22Rv1 (cell line): ENCODE data around the gene BAHCC1.

Experiments
- H3K27ac ChIP-seq: fragments of 450-650 bp; 2 replicates; pipeline ENCODE4 v1.5.1; 2017
- ZFX ChIP-seq: fragments of 450-650 bp; IDR thresholded peaks from 2 replicates; pipeline ENCODE4 v1.6.1; 2017; ENCODE audit warnings: antibody characterized with exemption, borderline replicate concordance
- TF ChIP-seq, protein P1 (sequence below): fragments of 450-650 bp; IDR thresholded peaks from 2 replicates; pipeline ENCODE4 v1.5.1; 2017; ENCODE audit warnings: mild to moderate bottlenecking

The BAHCC1 gene

GRCh38 chr17:81508639-81509206 lies 113.5 kb downstream of the BAHCC1 start:
- TF ChIP-seq, protein P1, sequence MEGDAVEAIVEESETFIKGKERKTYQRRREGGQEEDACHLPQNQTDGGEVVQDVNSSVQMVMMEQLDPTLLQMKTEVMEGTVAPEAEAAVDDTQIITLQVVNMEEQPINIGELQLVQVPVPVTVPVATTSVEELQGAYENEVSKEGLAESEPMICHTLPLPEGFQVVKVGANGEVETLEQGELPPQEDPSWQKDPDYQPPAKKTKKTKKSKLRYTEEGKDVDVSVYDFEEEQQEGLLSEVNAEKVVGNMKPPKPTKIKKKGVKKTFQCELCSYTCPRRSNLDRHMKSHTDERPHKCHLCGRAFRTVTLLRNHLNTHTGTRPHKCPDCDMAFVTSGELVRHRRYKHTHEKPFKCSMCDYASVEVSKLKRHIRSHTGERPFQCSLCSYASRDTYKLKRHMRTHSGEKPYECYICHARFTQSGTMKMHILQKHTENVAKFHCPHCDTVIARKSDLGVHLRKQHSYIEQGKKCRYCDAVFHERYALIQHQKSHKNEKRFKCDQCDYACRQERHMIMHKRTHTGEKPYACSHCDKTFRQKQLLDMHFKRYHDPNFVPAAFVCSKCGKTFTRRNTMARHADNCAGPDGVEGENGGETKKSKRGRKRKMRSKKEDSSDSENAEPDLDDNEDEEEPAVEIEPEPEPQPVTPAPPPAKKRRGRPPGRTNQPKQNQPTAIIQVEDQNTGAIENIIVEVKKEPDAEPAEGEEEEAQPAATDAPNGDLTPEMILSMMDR: no peak
- TF ChIP-seq ZFX: no peak
- H3K27ac ChIP-seq: peak overlapping the region; percentile 100

DNA sequence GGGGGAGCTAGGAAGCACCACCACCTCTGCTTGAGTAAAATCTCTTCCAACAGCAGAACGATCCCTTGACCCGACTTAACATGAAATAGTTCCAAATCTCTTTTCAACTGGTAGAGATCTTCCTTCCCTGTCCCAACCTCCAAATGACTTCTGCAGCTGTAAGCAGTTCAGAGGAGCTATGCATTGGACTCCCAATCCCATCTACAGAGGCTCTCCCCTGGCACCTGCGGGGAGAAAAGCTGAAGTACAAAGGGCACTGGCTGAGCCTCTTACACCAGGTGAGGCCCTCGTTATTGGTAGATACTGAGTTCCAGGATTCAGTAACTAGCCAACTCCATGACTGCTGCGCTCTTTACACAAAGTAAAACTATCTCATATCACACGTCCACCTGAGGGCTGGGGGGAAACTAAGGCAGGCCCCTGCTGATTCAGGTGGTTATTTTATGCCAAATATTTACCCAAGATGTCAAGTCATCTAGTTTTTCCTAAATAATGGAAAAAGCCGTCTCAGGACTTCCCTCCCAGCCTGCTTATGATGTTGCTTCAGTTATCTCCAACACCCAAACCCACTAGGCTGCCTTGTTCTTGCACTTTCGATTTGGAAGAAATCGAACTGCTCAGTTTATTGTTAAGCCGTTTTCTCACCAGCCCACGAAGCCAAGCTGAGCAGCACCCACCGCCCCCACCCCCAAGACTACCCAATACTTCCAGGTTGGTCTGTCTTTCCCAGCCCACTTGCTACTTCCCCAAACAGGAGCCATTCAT lies 114.1 kb downstream of the BAHCC1 start:
- peak overlapping the region; percentile 100 for H3K27ac ChIP-seq
- TF ChIP-seq, protein P1: no peak
- no peak for TF ChIP-seq ZFX

DNA sequence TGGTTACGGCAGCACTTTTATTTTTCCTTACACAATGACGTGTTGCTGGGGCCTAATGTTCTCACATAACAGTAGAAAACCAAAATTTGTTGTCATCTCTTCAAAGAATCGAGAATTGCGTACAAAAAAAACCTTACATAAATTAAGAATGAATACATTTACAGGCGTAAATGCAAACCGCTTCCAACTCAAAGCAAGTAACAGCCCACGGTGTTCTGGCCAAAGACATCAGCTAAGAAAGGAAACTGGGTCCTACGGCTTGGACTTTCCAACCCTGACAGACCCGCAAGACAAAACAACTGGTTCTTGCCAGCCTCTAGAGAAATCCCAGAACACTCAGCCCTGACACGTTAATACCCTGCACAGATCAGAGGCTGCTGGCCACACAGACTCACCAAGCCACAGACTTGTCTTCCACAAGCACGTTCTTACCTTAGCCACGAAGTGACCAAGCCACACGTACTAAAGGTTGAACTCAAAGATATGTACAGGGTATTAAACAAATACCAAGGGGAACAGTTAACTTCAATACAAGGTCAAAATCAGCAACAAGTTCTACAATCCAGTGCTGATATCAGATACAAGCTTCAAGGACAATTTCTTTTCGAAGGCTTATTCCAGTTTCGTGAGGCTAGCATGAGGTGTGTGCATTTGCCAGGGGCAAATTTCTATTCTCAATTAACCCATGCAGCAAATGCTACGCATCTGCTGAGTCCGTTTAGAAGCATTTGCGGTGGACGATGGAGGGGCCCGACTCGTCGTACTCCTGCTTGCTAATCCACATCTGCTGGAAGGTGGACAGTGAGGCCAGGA lies 114.9 kb downstream of the BAHCC1 start:
- H3K27ac ChIP-seq: peak overlapping the region; percentile 100
- no peak for TF ChIP-seq ZFX
- TF ChIP-seq, protein P1: no peak

- TF ChIP-seq, protein P1: no peak
- TF ChIP-seq ZFX: no peak
- H3K27ac ChIP-seq: peak overlapping the region; percentile 100
Measured at GRCh38 chr17:81510785-81511553, 115.7 kb downstream of the BAHCC1 start.

- peak overlapping the region; percentile 100 for H3K27ac ChIP-seq
- TF ChIP-seq ZFX: no peak
- TF ChIP-seq, protein P1: no peak
Measured at GRCh38 chr17:81511554-81511803, 116.2 kb downstream of the BAHCC1 start.

DNA sequence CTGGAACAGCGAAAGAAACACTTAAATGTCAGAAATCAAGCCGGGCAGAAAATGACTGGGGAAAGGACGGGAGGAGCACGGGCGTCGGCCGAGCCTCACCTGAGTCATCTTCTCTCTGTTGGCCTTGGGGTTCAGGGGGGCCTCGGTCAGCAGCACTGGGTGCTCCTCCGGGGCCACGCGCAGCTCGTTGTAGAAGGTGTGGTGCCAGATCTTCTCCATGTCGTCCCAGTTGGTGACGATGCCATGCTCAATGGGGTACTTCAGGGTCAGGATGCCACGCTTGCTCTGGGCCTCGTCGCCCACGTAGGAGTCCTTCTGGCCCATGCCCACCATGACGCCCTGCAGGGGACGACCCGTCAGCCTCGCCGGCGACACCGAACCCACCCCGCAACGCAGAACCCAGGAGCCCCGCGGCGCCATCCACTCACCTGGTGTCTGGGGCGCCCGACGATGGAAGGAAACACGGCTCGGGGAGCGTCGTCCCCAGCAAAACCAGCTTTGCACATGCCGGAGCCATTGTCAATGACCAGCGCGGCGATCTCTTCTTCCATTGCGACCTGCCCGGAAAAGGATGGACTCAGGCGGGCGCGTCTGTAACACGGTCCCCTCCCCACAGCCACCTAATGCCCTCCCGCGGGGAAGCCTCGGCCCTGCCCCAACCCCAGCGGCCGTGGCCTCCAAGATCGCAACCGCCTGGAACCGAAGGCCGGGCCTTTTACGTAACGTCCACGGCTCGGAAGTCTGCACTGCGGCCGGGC lies 116.7 kb downstream of the BAHCC1 start:
- TF ChIP-seq, protein P1: no peak
- no peak for TF ChIP-seq ZFX
- peak overlapping the region; percentile 100 for H3K27ac ChIP-seq
